DOHH2 (cell line): ENCODE measurements around the gene CTTN.

Source experiments
- EZH2phosphoT487 ChIP-seq: fragments of 200-600 bp; sonication (generic); IDR thresholded peaks from 2 replicates; pipeline ENCODE4 v1.6.1; 2017; ENCODE audit warnings: borderline replicate concordance, mild to moderate bottlenecking, antibody characterized with exemption, low read length, moderate library complexity, mixed read lengths
- TF ChIP-seq, protein P1 (sequence below): fragments of 200-600 bp; sonication (generic); IDR thresholded peaks from one replicate; pipeline ENCODE4 v1.5.1; 2014; ENCODE audit warnings: antibody characterized with exemption, mild to moderate bottlenecking, low read depth, low read length; ENCODE audit not compliant: poor library complexity, severe bottlenecking

DNA sequence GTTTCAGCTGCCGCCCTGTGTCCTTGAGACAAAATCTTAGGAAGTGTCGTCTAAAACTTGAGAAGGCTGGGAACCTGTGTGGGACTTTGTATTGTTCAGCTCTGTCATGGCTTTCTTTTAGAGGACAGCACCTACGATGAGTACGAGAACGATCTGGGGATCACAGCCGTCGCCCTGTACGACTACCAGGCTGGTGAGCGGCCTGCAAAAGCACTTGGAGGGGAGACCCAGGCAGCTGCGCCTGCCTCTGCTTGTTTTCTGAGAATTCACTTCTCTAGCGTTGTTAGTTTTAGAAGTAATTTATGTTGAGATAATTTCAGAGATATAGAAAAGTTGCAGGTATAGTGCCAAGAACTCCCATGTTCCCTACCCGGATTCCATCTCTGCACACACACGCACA lies 35.2 kb downstream of the CTTN start:
- TF ChIP-seq, protein P1, sequence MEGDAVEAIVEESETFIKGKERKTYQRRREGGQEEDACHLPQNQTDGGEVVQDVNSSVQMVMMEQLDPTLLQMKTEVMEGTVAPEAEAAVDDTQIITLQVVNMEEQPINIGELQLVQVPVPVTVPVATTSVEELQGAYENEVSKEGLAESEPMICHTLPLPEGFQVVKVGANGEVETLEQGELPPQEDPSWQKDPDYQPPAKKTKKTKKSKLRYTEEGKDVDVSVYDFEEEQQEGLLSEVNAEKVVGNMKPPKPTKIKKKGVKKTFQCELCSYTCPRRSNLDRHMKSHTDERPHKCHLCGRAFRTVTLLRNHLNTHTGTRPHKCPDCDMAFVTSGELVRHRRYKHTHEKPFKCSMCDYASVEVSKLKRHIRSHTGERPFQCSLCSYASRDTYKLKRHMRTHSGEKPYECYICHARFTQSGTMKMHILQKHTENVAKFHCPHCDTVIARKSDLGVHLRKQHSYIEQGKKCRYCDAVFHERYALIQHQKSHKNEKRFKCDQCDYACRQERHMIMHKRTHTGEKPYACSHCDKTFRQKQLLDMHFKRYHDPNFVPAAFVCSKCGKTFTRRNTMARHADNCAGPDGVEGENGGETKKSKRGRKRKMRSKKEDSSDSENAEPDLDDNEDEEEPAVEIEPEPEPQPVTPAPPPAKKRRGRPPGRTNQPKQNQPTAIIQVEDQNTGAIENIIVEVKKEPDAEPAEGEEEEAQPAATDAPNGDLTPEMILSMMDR = no peak
- TF ChIP-seq EZH2phosphoT487 = no peak
